GM12801 (cell line): ENCODE measurements around the gene MARF1.

ENCODE experiments used
- CTCF ChIP-seq: IDR thresholded peaks from one replicate; pipeline ENCODE4 v1.5.1; 2011; ENCODE audit warnings: control low read depth; ENCODE audit not compliant: insufficient read length; ENCODE audit errors: extremely low read depth

Gene MARF1

GRCh38 chr16:15573274-15573895 is 69.6 kb downstream of the MARF1 start:
- TF ChIP-seq CTCF, result no peak

GRCh38 chr16:15572329-15573001 is 70.5 kb downstream of the MARF1 start:
- no peak for TF ChIP-seq CTCF

- no peak for TF ChIP-seq CTCF
Observed at GRCh38 chr16:15571557-15571956, 71.4 kb downstream of the MARF1 start.

GRCh38 chr16:15567823-15568222 is 75.1 kb downstream of the MARF1 start:
- TF ChIP-seq CTCF, result no peak

GRCh38 chr16:15566095-15566494 is 76.9 kb downstream of the MARF1 start:
- TF ChIP-seq CTCF, result no peak

GRCh38 chr16:15564604-15565339 is 78.2 kb downstream of the MARF1 start:
- no peak for TF ChIP-seq CTCF

GRCh38 chr16:15559176-15559575 is 83.8 kb downstream of the MARF1 start:
- TF ChIP-seq CTCF, result no peak
